ENCODE results near the gene ABTB2. TPM values are rescaled to one million over a fixed set of nuclear protein-coding genes. Genes with fewer than 3 reads are reported as not detected.

ABTB2 gene
- polyA plus RNA-seq, 3 donors from 2014 or later = 0.56 TPM; not detected in 2

GRCh38 chr11:34194576-34195335 lies 163.1 kb downstream of the ABTB2 start:
- no peak for DNase-seq
- Mint-ChIP-seq H3K27ac (peak overlapping the region in 1 of 6 donors; percentile 59), H3K9me3 (no peaks in the 10 kb centered on the region), H3K36me3 (no peaks in the 10 kb centered on the region), H3K4me1 (peaks cover 25 to 27% of the 10 kb centered on the region in 2 donors), H3K27me3 (ENCODE audit: low read depth in 3 of 3) (peaks cover 0 to 2% (median 1%) of the 10 kb centered on the region in 3 donors), H3K4me3 (no peak overlapping the region)

DNA sequence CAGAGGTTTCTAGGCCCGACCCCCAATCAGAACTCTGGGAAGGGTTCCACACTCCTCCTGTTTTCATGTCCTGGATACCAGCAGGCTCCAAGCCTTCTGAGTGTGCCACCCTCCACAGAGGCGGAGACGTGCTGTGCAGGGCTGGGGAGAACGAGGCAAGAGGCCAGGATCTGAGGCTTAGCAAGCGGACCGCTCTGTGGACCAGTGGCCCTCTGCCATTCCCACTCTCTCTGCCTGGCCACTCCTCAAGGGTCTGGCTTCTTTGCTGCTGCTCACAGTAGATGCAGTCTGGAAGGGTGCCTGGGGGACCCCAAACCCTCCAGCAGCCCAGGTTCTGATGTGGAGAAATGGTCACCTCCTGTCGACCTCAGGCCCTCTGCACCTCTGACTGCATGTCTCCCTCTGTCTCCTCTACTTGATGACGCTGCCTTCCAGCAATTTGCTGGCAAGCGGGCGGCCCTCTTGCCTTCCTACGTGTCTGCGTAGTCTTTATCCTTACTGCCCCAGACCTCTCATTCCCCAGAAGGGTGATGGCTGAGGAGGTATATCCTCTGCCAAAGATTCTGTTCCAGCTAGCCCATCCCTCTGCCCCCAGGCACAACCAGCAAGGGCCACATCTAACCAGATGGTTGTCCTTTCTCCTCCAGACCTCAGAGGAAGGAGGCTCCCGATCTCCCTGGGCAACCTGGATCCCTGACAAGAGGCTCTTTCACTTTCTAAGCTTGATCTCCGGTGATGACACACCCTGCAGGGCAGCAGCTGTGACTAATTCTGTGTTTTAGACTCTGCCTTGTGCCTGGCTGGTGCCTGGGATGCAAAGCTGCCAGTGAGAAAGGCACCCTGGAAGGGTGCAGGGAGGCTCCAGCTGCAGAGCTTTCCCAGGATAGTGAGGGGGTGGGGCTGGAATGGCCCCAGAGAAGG lies 165.1 kb downstream of the ABTB2 start:
- DNase-seq = no peak
- peaks cover 9 to 10% of the 10 kb centered on the region in 2 donors for H3K4me1 Mint-ChIP-seq
- H3K36me3 Mint-ChIP-seq = no peaks in the 10 kb centered on the region
- no peak overlapping the region for H3K27ac Mint-ChIP-seq
- no peaks in the 10 kb centered on the region for H3K9me3 Mint-ChIP-seq
- H3K27me3 Mint-ChIP-seq (ENCODE audit: low read depth in 3 of 3) = peaks cover 0 to 2% (median 1%) of the 10 kb centered on the region in 3 donors
- no peak overlapping the region for H3K4me3 Mint-ChIP-seq

- Mint-ChIP-seq H3K9me3 (no peaks in the 10 kb centered on the region), H3K36me3 (no peaks in the 10 kb centered on the region), H3K4me1 (no peaks in the 10 kb centered on the region), H3K27ac (no peak overlapping the region), H3K27me3 (ENCODE audit: low read depth in 3 of 3) (no peaks in the 10 kb centered on the region), H3K4me3 (no peak overlapping the region)
- no peak for DNase-seq
These were observed 166.2 kb downstream of the ABTB2 start for GRCh38 chr11:34191578-34191977.

DNA sequence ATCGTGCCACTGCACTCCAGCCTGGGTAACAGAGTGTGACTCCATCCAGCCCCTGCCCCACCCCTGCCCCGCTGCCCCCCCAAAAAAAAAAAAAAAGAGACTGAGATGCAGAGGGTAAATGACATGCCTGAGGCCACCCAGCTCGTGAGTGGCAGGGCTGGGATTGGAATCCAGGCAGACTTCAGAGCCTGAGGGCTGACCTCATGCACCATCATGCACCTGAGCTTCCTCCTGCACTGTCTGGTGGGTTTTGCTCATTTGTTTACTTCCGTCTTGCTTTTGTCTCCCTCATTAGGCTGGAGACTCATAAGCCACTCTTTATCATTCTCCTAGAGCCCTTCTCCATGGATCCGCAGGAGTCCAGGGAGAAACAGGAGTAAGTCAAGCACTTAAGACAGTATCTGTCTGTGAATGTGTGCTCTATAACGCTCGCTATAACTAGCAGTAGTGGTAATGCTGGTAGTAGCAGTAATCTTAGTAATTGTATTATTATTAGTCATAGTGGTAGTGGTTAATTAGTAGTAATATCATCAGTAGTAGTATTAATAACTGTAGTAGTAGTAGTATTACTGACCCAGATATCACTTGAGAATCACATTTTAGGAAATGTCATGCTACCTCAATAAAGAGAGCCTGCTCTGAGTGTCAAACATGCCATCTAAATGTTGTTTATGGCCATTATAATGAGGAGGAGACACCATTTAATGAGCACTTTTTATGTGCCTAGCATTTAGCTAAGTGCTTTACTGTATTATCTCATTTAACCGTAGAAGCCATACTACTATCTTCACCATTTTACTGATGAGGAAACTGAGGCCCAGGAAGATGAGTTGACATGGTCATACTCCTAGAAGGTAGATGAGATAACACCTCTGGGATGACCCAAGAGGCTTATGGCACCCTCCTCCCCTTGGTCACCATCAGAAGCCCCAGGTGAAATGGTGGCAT lies 167.3 kb downstream of the ABTB2 start:
- Mint-ChIP-seq H3K4me1 (no peaks in the 10 kb centered on the region), H3K27me3 (ENCODE audit: low read depth in 3 of 3) (no peaks in the 10 kb centered on the region), H3K4me3 (no peak overlapping the region), H3K36me3 (no peaks in the 10 kb centered on the region), H3K9me3 (no peaks in the 10 kb centered on the region), H3K27ac (no peak overlapping the region)
- no peak for DNase-seq

GRCh38 chr11:34189191-34189590 lies 168.6 kb downstream of the ABTB2 start:
- H3K9me3 Mint-ChIP-seq = no peaks in the 10 kb centered on the region
- H3K27ac Mint-ChIP-seq = no peak overlapping the region
- H3K4me3 Mint-ChIP-seq = no peak overlapping the region
- no peak for DNase-seq
- H3K36me3 Mint-ChIP-seq = no peaks in the 10 kb centered on the region
- H3K4me1 Mint-ChIP-seq = no peaks in the 10 kb centered on the region
- no peaks in the 10 kb centered on the region for H3K27me3 Mint-ChIP-seq (ENCODE audit: low read depth in 3 of 3)

DNA sequence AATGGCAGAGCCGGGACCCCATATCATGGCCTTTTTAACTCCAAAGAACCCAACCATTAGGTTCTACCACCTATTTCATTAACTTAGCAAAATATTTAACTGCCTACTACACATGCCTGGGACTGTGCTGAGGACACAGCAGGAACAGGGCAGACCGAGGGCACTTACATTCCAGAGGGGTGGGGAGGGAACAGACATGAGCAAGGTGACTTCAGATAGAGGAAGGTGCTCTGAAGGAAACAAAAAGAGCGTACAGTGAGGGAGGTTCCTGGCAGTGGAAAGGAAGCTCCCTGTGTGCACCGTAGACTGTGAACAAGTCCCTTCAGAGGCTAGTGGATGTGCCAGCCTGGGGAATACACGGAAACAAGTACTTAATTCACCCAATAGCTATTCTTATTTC lies 169.6 kb downstream of the ABTB2 start:
- Mint-ChIP-seq H3K36me3 (no peaks in the 10 kb centered on the region), H3K27me3 (ENCODE audit: low read depth in 3 of 3) (no peaks in the 10 kb centered on the region), H3K4me1 (no peaks in the 10 kb centered on the region), H3K27ac (no peak overlapping the region), H3K9me3 (no peaks in the 10 kb centered on the region), H3K4me3 (no peak overlapping the region)
- DNase-seq = no peak

GRCh38 chr11:34185926-34186841 lies 171.6 kb downstream of the ABTB2 start:
- Mint-ChIP-seq H3K27me3 (ENCODE audit: low read depth in 3 of 3) (no peaks in the 10 kb centered on the region), H3K4me1 (no peaks in the 10 kb centered on the region), H3K4me3 (no peak overlapping the region), H3K27ac (no peak overlapping the region), H3K9me3 (no peaks in the 10 kb centered on the region), H3K36me3 (no peaks in the 10 kb centered on the region)
- DNase-seq = no peak

DNA sequence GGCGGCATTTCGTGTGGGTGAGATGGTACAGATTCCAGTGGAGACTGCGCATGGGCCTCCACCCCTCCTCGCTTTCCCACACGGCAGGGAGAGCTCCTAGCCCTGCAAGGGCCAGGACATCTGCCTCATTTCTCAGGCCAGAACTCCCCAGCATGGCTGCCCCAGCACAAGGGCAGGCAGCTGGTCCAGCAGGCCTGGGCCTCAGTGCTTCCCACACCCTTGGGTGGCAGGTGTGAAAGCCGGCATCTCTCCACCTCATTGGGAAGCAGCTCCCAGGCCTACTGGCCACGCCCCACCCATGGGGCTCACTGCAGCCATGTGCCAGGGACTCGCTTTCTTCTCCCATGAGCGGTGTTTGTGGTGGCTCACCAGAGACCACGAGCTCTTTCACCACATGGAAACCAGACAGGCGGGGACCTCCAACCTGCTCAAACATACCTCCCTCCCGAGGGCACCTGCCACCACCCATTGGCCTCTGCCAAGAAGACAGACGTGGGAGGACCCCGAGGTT lies 173.2 kb downstream of the ABTB2 start:
- H3K27me3 Mint-ChIP-seq (ENCODE audit: low read depth in 3 of 3) = no peaks in the 10 kb centered on the region
- H3K4me3 Mint-ChIP-seq = no peak overlapping the region
- DNase-seq = no peak
- no peaks in the 10 kb centered on the region for H3K4me1 Mint-ChIP-seq
- no peak overlapping the region for H3K27ac Mint-ChIP-seq
- H3K9me3 Mint-ChIP-seq = no peaks in the 10 kb centered on the region
- H3K36me3 Mint-ChIP-seq = no peaks in the 10 kb centered on the region

GRCh38 chr11:34183848-34184391 lies 173.9 kb downstream of the ABTB2 start:
- no peaks in the 10 kb centered on the region for H3K27me3 Mint-ChIP-seq (ENCODE audit: low read depth in 3 of 3)
- H3K36me3 Mint-ChIP-seq = no peaks in the 10 kb centered on the region
- DNase-seq = no peak
- no peak overlapping the region for H3K4me3 Mint-ChIP-seq
- no peak overlapping the region for H3K27ac Mint-ChIP-seq
- H3K9me3 Mint-ChIP-seq = no peaks in the 10 kb centered on the region
- H3K4me1 Mint-ChIP-seq = no peaks in the 10 kb centered on the region

DNA sequence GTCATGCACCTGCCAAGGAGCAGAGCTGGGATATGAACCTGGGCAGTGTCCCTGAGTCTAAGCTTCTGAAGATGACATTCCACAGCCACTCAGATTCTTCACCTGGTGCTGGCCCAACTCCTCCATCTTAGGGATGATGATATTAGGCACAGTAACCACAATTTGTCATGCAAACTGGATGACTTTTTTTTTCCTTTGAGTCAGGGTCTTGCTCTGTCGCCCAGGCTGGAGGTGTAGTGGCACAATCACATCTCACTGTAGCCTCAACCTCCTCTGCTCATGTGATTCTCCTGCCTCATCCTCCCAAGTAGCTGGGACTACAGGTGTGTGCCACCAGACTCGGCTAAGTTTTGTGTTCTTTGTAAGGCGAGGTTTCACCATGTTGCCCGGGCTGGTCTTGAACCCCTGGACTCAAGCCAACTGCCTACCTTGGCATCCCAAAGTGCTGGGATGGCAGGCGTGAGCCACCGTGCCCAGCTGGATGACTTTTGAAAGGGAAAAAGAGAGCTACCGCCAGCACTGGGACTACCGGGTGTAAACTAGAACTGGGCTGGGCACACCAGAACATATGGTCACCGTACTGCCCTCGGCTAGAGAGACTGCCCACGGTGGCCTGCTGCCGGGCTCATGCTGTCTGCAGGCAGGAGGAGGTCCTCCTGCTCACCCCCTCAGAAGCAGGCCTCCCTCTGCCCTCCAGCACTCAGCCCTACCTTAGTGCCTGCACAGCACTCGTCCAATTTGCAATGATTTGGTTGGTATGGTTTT lies 174.7 kb downstream of the ABTB2 start:
- no peak for DNase-seq
- no peaks in the 10 kb centered on the region for H3K4me1 Mint-ChIP-seq
- no peaks in the 10 kb centered on the region for H3K27me3 Mint-ChIP-seq (ENCODE audit: low read depth in 3 of 3)
- H3K4me3 Mint-ChIP-seq = no peak overlapping the region
- no peak overlapping the region for H3K27ac Mint-ChIP-seq
- H3K36me3 Mint-ChIP-seq = no peaks in the 10 kb centered on the region
- no peaks in the 10 kb centered on the region for H3K9me3 Mint-ChIP-seq

DNA sequence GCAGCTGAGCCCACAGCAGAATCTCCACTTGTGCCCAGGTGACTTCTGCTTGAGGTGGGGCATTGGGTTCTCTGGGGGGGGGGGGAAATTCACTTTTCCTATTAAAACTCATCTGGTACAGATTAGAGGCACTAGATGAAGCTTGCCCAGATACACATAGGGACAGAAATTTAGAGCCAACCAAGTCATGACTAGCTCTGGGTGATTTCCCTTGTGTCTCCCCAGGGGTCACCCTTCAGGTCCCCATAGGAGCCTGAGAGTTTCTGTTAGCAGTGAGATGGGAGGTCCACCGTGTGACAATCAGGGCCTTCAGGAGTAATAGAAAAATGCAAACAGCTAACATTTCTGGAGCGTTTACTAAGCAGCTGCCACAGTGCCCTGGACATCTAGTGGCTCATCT lies 175.4 kb downstream of the ABTB2 start:
- no peaks in the 10 kb centered on the region for H3K9me3 Mint-ChIP-seq
- no peak overlapping the region for H3K4me3 Mint-ChIP-seq

GRCh38 chr11:34181856-34182405 lies 175.9 kb downstream of the ABTB2 start:
- no peaks in the 10 kb centered on the region for H3K27me3 Mint-ChIP-seq (ENCODE audit: low read depth in 3 of 3)
- H3K27ac Mint-ChIP-seq = no peak overlapping the region
- no peaks in the 10 kb centered on the region for H3K9me3 Mint-ChIP-seq
- no peaks in the 10 kb centered on the region for H3K4me1 Mint-ChIP-seq
- H3K4me3 Mint-ChIP-seq = no peak overlapping the region
- H3K36me3 Mint-ChIP-seq = no peaks in the 10 kb centered on the region
- DNase-seq = no peak

More for the DNA sequence above, 175.4 kb downstream of the ABTB2 start:
- DNase-seq = no peak
- Mint-ChIP-seq H3K27me3 (ENCODE audit: low read depth in 3 of 3) (no peaks in the 10 kb centered on the region), H3K36me3 (no peaks in the 10 kb centered on the region), H3K27ac (no peak overlapping the region), H3K4me1 (no peaks in the 10 kb centered on the region)
